ENCODE measurements around the gene CLIP3.
"Not testable (repeated sequence)": the region's sequence is repeated elsewhere in the genome, so short reads cannot be mapped to it uniquely, and the experiment has no call there.

The CLIP3 gene

GRCh38 chr19:35980997-35981396 is 51.7 kb downstream of the CLIP3 start:
- not testable (repeated sequence) for DNase-seq (ENCODE audit: low read depth in 3 of 3)

GRCh38 chr19:35978832-35979365 is 53.8 kb downstream of the CLIP3 start:
- no peak for DNase-seq (ENCODE audit: low read depth in 3 of 3)

GRCh38 chr19:35978271-35978670 is 54.4 kb downstream of the CLIP3 start:
- DNase-seq (ENCODE audit: low read depth in 3 of 3): no peak

- no peak for DNase-seq (ENCODE audit: low read depth in 3 of 3)
Observed at GRCh38 chr19:35977446-35978222, 55.0 kb downstream of the CLIP3 start.

- no peak for DNase-seq (ENCODE audit: low read depth in 3 of 3)
Observed at GRCh38 chr19:35975608-35976214, 57.0 kb downstream of the CLIP3 start.

- DNase-seq (ENCODE audit: low read depth in 3 of 3): no peak
Observed at GRCh38 chr19:35973487-35973886, 59.2 kb downstream of the CLIP3 start.

GRCh38 chr19:35966771-35967170 is 65.9 kb downstream of the CLIP3 start:
- no peak for DNase-seq (ENCODE audit: low read depth in 3 of 3)
